ENCODE data around the gene FKTN. TPM values are rescaled to one million over a fixed set of nuclear protein-coding genes. Genes with fewer than 3 reads are reported as not detected.

The FKTN gene
- total and polyA plus RNA-seq, 9 of the 15 experiments (the other 6 are each of a cell fraction or from before 2014, with no cell fraction given): 5.4 to 16.3 (median 10.4) TPM

GRCh38 chr9:105557804-105558610 is at the start of gene FKTN (continued):
- TF ChIP-seq ZNF280B (CRISPR knock-in tag; IDR thresholded peaks at IDR 0.05): no peak
- TF ChIP-seq MITF (IDR thresholded peaks at IDR 0.05): no peak
- no peak for TF ChIP-seq GTF2A2 (tag; IDR thresholded peaks at IDR 0.05)
- no peak for TF ChIP-seq KAT7 (CRISPR knock-in tag; IDR thresholded peaks at IDR 0.05; ENCODE audit: borderline replicate concordance)
- TF ChIP-seq E2F8 (IDR thresholded peaks at IDR 0.05; ENCODE audit: low read depth, partially characterized antibody): peak; percentile 42
- TF ChIP-seq SAFB2 (IDR thresholded peaks at IDR 0.05; ENCODE audit: borderline replicate concordance, low read depth, low read length, severe bottlenecking): no peak
- no peak for TF ChIP-seq CTCFL (IDR thresholded peaks at IDR 0.05; ENCODE audit: borderline replicate concordance, insufficient read depth, low read depth, low read length, poor library complexity, severe bottlenecking)
- TF ChIP-seq CXXC5 (CRISPR knock-in tag; IDR thresholded peaks at IDR 0.05): 0 out of 2 replicates have a peak, but pooled peaks have one; percentile 34
- TF ChIP-seq ZNF431 (CRISPR knock-in tag; IDR thresholded peaks at IDR 0.05): no peak
- no peak for TF ChIP-seq THRB (CRISPR knock-in tag; conservative IDR thresholded peaks at IDR 0.05)
- TF ChIP-seq HMGN3 (IDR thresholded peaks at IDR 0.05; ENCODE audit: borderline replicate concordance, extremely low read depth, insufficient read length, low read depth, low read length): peak; percentile 47
- TF ChIP-seq UBTF (IDR thresholded peaks at IDR 0.05; ENCODE audit: borderline replicate concordance in 1 of 2, low read depth in 2 of 2, low read length in 2 of 2): 0 out of 4 replicates have a peak, but pooled peaks of 1 of the 2 experiments have one; percentile 33
